Mesothelial cell of epicardium (in vitro differentiated cells): ENCODE results near the gene ZNF740. TPM values are rescaled to one million over a fixed set of nuclear protein-coding genes. Genes with fewer than 3 reads are reported as not detected.

Source experiments
- DNase-seq, 2 experiments: peaks; one replicate each; pipeline ENCODE4 v3.0.0; 2021; ENCODE audit warnings: low spot score in 2 of 2; ENCODE audit not compliant: unreplicated experiment in 2 of 2
- H3K27ac Mint-ChIP-seq: 2 replicates; pipeline ENCODE4 v1.8.0; 2021; ENCODE audit warnings: mixed read lengths
- H3K27me3 Mint-ChIP-seq: 2 replicates; pipeline ENCODE4 v1.8.0; 2021; ENCODE audit warnings: low read depth, mixed read lengths
- H3K36me3 Mint-ChIP-seq: 2 replicates; pipeline ENCODE4 v1.8.0; 2021; ENCODE audit warnings: mixed read lengths
- H3K4me1 Mint-ChIP-seq: 2 replicates; pipeline ENCODE4 v1.8.0; 2021; ENCODE audit warnings: mixed read lengths
- H3K4me3 Mint-ChIP-seq: 2 replicates; pipeline ENCODE4 v1.8.0; 2021; ENCODE audit warnings: mild to moderate bottlenecking, moderate library complexity, mixed read lengths
- H3K9me3 Mint-ChIP-seq: 2 replicates; pipeline ENCODE4 v1.8.0; 2021; ENCODE audit warnings: mixed read lengths
- CTCF ChIP-seq: fragments of 200-600 bp; sonication (generic); IDR thresholded peaks from one replicate; pipeline ENCODE4 v1.5.0; 2021; ENCODE audit warnings: antibody characterized with exemption; ENCODE audit not compliant: unreplicated experiment
- total RNA-seq: library from RNA; stranded (reverse); gene quantifications from 3 replicates; pipeline ENCODE4 v1.2.1, GENCODE V29; 2021

Gene ZNF740
- total RNA-seq, 1 donor from 2014 or later, result 97.5 TPM

GRCh38 chr12:53233671-53234121 lies 53.2 kb downstream of the ZNF740 start:
- Mint-ChIP-seq H3K27ac (peak overlapping the region; percentile 88), H3K36me3 (no peaks in the 10 kb centered on the region), H3K9me3 (no peaks in the 10 kb centered on the region), H3K27me3 (no peaks in the 10 kb centered on the region), H3K4me3 (peak overlapping the region; percentile 37), H3K4me1 (peaks cover 63% of the 10 kb centered on the region)
- no peak for DNase-seq
- no peak for TF ChIP-seq CTCF

- Mint-ChIP-seq H3K27ac (peak overlapping the region; percentile 43), H3K9me3 (no peaks in the 10 kb centered on the region)
Measured at GRCh38 chr12:53234271-53234914, 53.9 kb downstream of the ZNF740 start.

GRCh38 chr12:53235164-53235563 lies 54.6 kb downstream of the ZNF740 start:
- H3K4me1 Mint-ChIP-seq, result peaks cover 52% of the 10 kb centered on the region
- H3K27ac Mint-ChIP-seq, result peak overlapping the region; percentile 65
- no peaks in the 10 kb centered on the region for H3K27me3 Mint-ChIP-seq
- DNase-seq, result no peak
- TF ChIP-seq CTCF, result no peak
- no peaks in the 10 kb centered on the region for H3K36me3 Mint-ChIP-seq
- no peaks in the 10 kb centered on the region for H3K9me3 Mint-ChIP-seq
- no peak overlapping the region for H3K4me3 Mint-ChIP-seq

More at GRCh38 chr12:53234271-53234914, 53.9 kb downstream of the ZNF740 start:
- Mint-ChIP-seq H3K36me3 (no peaks in the 10 kb centered on the region), H3K4me1 (peaks cover 60% of the 10 kb centered on the region), H3K27me3 (no peaks in the 10 kb centered on the region), H3K4me3 (peak overlapping the region; percentile 37)
- TF ChIP-seq CTCF, result no peak
- no peak for DNase-seq

GRCh38 chr12:53235742-53236442 lies 55.4 kb downstream of the ZNF740 start:
- H3K4me1 Mint-ChIP-seq, result peaks cover 47% of the 10 kb centered on the region
- H3K27ac Mint-ChIP-seq, result peak overlapping the region; percentile 65
- no peak for TF ChIP-seq CTCF
- DNase-seq, result no peak
- H3K9me3 Mint-ChIP-seq, result no peaks in the 10 kb centered on the region
- no peaks in the 10 kb centered on the region for H3K36me3 Mint-ChIP-seq
- H3K27me3 Mint-ChIP-seq, result no peaks in the 10 kb centered on the region
- H3K4me3 Mint-ChIP-seq, result no peak overlapping the region

- H3K4me1 Mint-ChIP-seq, result peaks cover 45% of the 10 kb centered on the region
- DNase-seq, result no peak
- no peak for TF ChIP-seq CTCF
- H3K27me3 Mint-ChIP-seq, result no peaks in the 10 kb centered on the region
- H3K4me3 Mint-ChIP-seq, result no peak overlapping the region
- no peaks in the 10 kb centered on the region for H3K9me3 Mint-ChIP-seq
- no peaks in the 10 kb centered on the region for H3K36me3 Mint-ChIP-seq
- no peak overlapping the region for H3K27ac Mint-ChIP-seq
Measured at GRCh38 chr12:53236443-53237111, 56.1 kb downstream of the ZNF740 start.
